SIG-M5 treated with dmso at 0.1 percent for 504 hours (cell line): ENCODE data around the gene DHRS4L2.

ENCODE experiments used
- DNase-seq: peaks from one replicate; lab custom pipeline; 2025; ENCODE audit not compliant: unreplicated experiment; lab: John Stamatoyannopoulos, UW

DHRS4L2 gene

DNA sequence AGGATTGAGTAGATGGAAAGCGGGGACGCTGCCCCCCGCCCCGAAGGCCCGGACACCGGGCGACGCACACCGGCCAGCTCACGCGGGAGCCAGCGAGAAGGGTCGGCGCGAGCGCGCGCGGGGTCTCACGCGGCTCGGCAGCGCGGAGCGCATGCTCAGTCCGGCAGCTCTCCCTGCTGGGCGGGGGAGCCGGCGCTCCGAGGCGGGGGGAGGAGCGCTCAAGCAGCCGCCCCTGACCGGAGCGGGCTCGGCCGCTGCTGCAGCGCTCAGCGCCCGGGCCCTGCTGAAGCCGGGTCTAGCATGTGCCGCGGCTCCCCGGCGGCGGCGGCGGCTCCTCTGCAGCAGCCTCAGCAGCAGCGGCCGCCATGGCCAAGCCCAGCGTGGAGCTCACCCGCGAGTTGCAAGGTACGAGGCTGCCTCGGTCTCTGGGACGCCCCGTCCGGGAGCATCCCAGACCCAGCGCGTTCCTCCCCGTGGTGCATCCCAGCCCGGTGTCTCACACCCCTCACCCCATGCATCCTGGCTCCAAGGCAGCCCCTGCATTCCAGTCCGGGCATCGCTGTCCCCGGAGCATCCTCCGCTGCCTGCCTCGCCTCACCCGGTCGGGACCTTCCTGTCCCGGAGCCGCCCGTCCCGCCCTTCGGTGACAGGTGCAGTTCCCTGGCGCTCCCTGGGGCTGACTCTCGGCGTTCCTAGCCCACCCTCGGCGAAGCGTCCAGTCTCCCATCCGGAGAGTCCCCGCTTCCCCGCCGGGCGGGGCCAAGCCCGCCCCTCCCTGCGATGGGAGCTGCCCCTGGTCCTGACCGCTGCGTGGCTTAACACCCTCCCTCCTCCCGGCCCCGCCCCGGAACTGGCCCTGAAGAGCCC is 63.3 kb downstream of the DHRS4L2 start, which contains the start of gene CARMIL3:
CARMIL3 (plus strand) TSS at position 221 of the 867 bp plus-strand sequence; CDS start at position 366, 145 bp downstream.
- DNase-seq, result peak; percentile 21

DNA sequence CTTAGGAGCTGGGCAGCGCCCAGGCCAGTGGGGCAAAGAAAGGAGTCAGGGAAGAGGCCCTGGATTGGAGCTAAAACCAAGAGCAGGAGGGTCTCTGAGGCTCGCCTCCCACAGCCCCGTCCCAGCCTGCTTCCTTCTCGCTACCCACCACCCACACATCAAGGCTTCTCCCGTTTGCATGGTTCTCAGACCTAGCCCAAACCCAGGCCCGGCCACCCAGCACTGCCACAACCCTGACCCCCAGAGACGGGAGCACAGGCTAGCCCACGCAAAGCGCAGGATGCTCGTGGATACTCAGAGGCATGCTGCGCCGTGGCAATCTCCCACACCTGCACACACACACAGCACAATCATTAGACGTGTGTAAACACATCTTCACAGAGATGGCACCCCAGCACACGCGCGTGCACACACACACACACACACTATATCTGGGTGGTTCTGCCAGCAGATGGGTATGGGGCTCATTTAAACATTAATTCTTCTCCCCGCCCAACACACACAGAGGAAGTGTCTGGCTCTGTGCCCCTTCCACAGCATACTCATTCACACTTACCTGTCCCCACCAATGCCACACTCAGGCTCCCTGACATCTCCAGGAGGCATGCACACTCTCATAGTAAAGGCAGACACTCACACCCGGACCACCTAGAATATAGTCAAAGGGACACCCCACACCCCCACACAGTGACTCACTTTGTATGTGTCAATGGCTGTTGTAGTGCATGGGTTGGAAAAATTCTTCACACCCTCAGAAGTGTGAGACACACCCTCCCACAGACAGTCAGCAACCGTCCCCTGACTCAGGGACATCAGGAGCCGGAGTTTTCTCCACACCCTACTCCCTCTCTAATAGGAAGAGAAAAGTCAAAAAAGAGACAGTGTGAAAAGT is 64.2 kb downstream of the DHRS4L2 start:
- DNase-seq, result no peak

GRCh38 chr14:24053548-24054323 is 65.0 kb downstream of the DHRS4L2 start:
- no peak for DNase-seq

GRCh38 chr14:24054324-24054641 is 65.6 kb downstream of the DHRS4L2 start:
- no peak for DNase-seq

GRCh38 chr14:24054646-24055045 is 65.9 kb downstream of the DHRS4L2 start:
- DNase-seq, result no peak
